ENCODE measurements around the gene NR1D2.

The NR1D2 gene

GRCh38 chr3:23916886-23917678 is 28.0 kb upstream of the NR1D2 start, which contains the start of the genes NKIRAS1 and RPL15 (continued):
- peak; percentile 84 for TF ChIP-seq KLF7 (tag by site-specific recombination; IDR thresholded peaks at IDR 0.05; ENCODE audit: borderline replicate concordance)
- peak; percentile 97 for TF ChIP-seq ZNF324 (tag by site-specific recombination; IDR thresholded peaks at IDR 0.05)
- 0 out of 2 replicates have a peak, but pooled peaks have one; percentile 50 for TF ChIP-seq RBAK (tag by site-specific recombination; IDR thresholded peaks at IDR 0.05)
- TF ChIP-seq KLF16 (tag by site-specific recombination; IDR thresholded peaks at IDR 0.05), result peak; percentile 93
- no peak for TF ChIP-seq ZNF202 (tag by site-specific recombination; IDR thresholded peaks at IDR 0.05; ENCODE audit: borderline replicate concordance)
- no peak for TF ChIP-seq ZNF626 (tag by site-specific recombination; IDR thresholded peaks at IDR 0.05)
- no peak for TF ChIP-seq ZNF132 (tag by site-specific recombination; IDR thresholded peaks at IDR 0.05; ENCODE audit: borderline replicate concordance)
- TF ChIP-seq ZNF580 (tag by site-specific recombination; IDR thresholded peaks at IDR 0.05), result peak; percentile 93
- no peak for TF ChIP-seq ZNF571 (tag by site-specific recombination; IDR thresholded peaks at IDR 0.05)
- TF ChIP-seq KLF10 (tag by site-specific recombination; IDR thresholded peaks at IDR 0.05), result peak; percentile 47; the same call in 1 of the 2 replicates
- no peak for TF ChIP-seq ZNF214 (tag by site-specific recombination; IDR thresholded peaks at IDR 0.05; ENCODE audit: borderline replicate concordance)
- TF ChIP-seq ZBTB11 (tag by site-specific recombination; conservative IDR thresholded peaks at IDR 0.05; ENCODE audit: low read depth), result peak; percentile 93
- TF ChIP-seq ZNF311 (tag by site-specific recombination; IDR thresholded peaks at IDR 0.05; ENCODE audit: borderline replicate concordance), result 0 out of 2 replicates have a peak, but pooled peaks have one; percentile 18
- no peak for TF ChIP-seq ZNF596 (tag by site-specific recombination; IDR thresholded peaks at IDR 0.05)
- peak; percentile 87 for TF ChIP-seq ZSCAN18 (tag by site-specific recombination; IDR thresholded peaks at IDR 0.05)
- TF ChIP-seq ZNF416 (tag by site-specific recombination; IDR thresholded peaks at IDR 0.05), result 0 out of 2 replicates have a peak, but pooled peaks have one; percentile 48
- peak; percentile 86; the same call in 1 of the 2 replicates for TF ChIP-seq ZEB2 (tag by site-specific recombination; IDR thresholded peaks at IDR 0.05)
- TF ChIP-seq ZBTB17 (tag by site-specific recombination; IDR thresholded peaks at IDR 0.05), result peak; percentile 98
- peak; percentile 95 for TF ChIP-seq YY2 (tag by site-specific recombination; IDR thresholded peaks at IDR 0.05)
- peak; percentile 77 for TF ChIP-seq ZNF513 (tag by site-specific recombination; IDR thresholded peaks at IDR 0.05)
- TF ChIP-seq ZNF623 (tag by site-specific recombination; IDR thresholded peaks at IDR 0.05), result no peak; the same call in none of the 2 replicates
- TF ChIP-seq GFI1B (tag by site-specific recombination; IDR thresholded peaks at IDR 0.05), result peak; percentile 68; the same call in 1 of the 2 replicates
- peak; percentile 52; the same call in 1 of the 2 replicates for TF ChIP-seq ZNF777 (tag by site-specific recombination; IDR thresholded peaks at IDR 0.05; ENCODE audit: borderline replicate concordance)
- peak; percentile 38; the same call in 1 of the 2 replicates for TF ChIP-seq ZNF133 (tag by site-specific recombination; IDR thresholded peaks at IDR 0.05)
- no peak for TF ChIP-seq ZNF514 (tag by site-specific recombination; IDR thresholded peaks at IDR 0.05)
- peak; percentile 78; the same call in 1 of the 2 replicates for TF ChIP-seq CTCF (tag by site-specific recombination; IDR thresholded peaks at IDR 0.05)
- peak; percentile 96 for TF ChIP-seq YY1 (tag by site-specific recombination; IDR thresholded peaks at IDR 0.05)
- TF ChIP-seq KLF1 (tag by site-specific recombination; IDR thresholded peaks at IDR 0.05), result peak; percentile 42; the same call in 1 of the 2 replicates
- TF ChIP-seq ZNF610 (tag by site-specific recombination; IDR thresholded peaks at IDR 0.05; ENCODE audit: borderline replicate concordance), result 0 out of 2 replicates have a peak, but pooled peaks have one; percentile 59
- 0 out of 2 replicates have a peak, but pooled peaks have one; percentile 23 for TF ChIP-seq ZNF707 (tag by site-specific recombination; IDR thresholded peaks at IDR 0.05)
- no peak for TF ChIP-seq ZNF140 (tag by site-specific recombination; IDR thresholded peaks at IDR 0.05)

Measured in HEK293 (cell line).